Renal cortex interstitium (tissue), 11 donors: ENCODE results near the gene AKT3. TPM values are rescaled to one million over a fixed set of nuclear protein-coding genes. Genes with fewer than 3 reads are reported as not detected.
"Not testable (repeated sequence)": the region's sequence is repeated elsewhere in the genome, so short reads cannot be mapped to it uniquely, and the experiment has no call there.

Experiments
- DNase-seq, 11 donors: peaks; one replicate each; pipeline ENCODE4 v3.0.0-alpha.2; 2013; ENCODE audit warnings: low read depth in 9 of 11, low spot score in 4 of 11; ENCODE audit errors: extremely low read depth in 1 of 11
- polyA plus RNA-seq, 3 donors: library from polyadenylated mRNA; unstranded; fragments of 120-200 nt; gene quantifications; one replicate each; pipeline ENCODE4 v1.2.1, GENCODE V29; 2013; ENCODE audit not compliant: insufficient read length in 3 of 3

Gene AKT3
- polyA plus RNA-seq, 3 donors, result 20.9 to 31.9 (median 24.4) TPM

DNA sequence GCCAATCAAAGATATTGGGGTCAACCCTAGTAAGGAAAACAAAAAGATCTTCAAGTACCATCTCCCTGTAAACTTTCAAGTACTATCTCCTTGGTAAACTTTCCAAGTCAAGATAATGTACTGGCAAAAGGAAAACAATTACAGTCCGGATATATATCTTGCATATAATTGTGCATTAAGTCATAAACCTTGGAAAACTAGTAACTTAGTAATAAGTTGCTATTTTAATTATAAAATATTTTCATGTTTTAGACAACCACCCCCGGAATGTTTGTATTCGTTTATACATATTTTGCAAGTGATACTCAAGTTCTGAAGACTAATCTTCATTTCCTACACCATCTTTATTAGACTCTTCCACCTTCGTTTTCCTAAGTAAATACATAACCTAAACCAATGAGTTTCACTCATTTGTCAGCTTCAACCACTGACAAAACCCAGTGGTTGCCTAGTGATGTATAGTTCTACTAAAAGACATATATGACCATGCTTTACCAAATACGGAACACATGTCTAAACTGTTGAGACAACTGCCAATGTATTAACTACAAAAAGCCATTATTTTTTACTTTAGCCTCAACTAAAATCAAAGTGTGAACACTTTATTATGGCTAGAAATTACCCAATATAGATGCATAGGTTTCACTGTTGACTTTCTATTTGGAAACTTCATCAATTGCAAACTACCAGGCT, 1.7 kb downstream of the AKT3 start:
- no peak for DNase-seq

DNA sequence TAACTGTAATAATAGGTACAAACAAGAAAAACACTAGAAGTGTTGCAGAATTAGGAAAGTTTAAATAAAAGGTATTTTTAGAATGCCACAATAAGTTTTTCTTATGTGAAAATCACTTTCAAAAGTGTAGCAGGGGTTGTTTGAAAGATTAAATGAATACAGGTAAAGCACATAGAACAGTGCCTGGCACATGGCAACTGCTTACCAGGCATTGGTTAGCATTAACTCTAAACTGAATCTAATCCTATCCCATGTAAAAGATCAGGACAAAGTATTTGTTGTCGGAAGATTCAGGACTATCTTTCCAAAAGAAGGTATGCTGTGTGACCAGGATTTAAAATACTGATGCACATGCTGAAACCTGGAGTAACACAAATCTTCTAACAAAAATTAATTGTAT, 3.3 kb downstream of the AKT3 start:
- no peak for DNase-seq

DNA sequence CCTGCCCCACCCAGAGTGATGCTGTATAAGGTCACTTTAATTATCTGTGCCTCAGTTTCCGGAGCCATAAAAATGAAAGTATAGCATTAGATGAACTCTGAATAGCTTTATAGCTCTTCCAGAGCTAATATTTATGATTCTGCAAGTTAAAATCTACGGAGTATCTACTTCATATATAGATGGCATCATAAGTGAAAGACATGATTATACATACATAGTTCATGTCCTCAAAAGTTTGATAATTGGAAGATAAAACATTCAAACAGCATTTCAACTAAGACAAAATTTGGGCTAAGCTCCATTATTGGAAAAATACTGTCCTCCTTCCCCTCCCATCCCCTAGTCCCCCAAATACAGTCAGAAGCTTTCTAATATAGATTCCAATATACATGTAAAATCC, 4.2 kb downstream of the AKT3 start:
- no peak for DNase-seq

DNA sequence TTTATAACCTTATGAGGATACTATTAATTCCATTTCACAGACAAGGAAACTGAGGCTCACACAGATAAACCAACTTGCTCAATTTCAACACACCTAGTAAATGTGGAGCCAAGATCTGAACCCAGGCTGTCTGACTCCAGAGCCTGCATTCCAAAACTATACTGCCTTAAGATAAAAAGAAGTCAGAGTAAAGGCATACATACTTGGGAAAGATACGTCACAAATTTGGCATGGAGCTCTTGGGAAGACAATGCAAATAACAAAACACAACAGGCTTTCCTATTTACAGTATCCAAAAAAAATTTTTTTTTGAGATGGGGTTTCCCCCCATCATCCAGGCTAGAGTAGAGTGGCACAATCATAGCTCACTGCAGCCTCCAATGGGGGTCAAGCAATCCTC, 5.9 kb downstream of the AKT3 start:
- no peak for DNase-seq

DNA sequence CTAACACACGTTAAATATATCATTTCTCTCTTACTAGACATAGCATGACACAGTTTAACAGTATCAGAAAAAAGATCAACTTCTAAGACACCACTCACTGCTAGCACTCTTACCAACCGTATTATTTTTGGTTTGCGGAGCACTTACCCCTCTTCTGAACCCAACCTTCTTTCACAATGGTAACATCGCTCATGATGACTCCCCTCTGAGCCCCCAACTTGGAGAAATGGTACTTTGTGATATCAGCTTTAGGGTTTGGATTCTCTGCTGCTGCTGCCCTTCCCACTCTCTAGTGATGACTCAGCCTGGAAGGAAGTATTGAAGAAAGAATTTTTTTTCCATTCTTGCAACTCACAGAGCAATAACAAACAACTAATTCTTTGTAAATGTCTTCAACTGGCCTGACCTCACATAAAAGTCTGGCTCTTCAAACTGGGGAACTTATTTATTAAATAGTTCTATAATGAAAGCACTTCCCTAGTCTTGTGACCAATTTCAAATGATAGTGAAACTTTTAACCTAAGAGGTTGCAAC, 7.0 kb downstream of the AKT3 start:
- no peak for DNase-seq

DNA sequence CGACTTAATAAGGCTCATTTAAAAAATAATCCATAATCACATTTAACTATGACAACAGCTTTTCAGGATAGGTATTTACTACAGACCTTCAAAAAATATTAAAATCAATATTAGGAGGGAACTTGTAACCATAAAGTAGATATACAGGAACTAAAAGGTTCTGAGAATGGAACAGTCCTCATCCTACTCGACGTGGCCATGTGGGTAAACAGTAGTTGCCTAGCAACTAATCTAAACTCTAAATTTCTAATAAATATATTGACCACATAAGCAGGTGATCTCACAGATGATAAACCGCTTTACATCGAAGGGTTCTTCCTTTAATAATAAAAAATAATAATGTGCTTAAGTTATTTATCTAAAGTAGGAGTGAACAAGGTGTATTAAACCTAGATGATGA, 7.9 kb downstream of the AKT3 start:
- no peak for DNase-seq

DNA sequence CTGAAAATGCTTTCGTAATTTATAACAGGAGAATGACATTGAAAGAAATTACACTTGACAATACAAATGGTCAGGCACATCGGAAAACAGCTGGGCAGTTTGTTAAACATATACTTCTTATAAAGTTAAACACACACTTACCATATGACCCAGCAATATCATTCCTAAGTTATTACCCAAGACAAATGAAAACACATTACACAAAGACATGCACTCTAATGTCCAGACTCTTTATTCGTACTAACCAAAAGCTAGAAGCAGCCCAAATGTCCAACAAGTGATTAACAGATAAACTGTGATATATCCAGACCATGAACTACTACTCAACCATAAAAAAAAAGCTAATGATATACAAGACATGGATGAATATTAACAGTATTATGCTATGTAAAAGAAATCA, 8.5 kb downstream of the AKT3 start:
- no peak for DNase-seq

DNA sequence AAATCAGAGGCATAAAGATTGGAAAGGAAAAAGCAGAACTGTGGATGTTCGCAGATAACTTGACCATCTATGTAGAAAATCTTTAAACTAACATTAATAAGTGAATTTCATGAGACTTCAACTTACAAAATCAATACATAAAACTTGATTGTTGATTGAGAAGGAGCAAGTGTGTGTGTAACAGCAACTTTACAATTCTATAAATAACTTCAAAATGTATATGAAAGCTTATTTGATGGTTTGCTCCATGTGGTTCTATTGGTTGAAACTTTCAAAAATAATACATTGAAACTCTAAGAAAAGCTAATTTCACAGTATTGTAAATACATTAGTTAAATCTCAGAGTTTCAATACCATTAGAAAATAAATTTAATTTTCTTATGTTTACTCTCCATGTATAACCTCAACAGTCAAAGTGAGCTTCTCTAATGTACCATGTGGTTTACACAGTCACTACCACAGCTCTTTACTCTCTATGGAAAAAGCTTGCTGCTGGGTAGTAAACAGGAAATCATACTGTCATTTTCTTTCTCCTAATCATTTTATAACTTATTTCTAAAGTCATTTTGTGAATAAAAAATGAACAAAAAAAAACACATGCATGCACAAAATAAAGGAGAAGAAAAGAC, 12.0 kb downstream of the AKT3 start:
- no peak for DNase-seq

DNA sequence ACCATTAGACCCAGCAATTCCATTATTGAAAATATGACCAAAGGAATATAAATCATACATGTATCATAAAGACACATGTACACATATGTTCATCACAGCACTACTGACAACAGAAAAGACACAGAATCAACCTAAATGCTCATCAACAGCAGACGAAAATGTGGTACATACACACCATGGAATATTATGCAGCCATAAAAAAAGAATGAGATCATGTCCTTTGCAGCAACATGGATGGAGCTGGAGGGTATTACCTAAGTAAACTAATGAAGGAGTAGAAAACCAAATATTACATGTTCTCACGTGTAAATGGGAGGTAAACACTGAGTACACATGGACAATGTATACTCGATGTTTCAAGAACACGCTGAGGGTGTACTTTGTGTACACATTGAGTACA, 15.9 kb downstream of the AKT3 start:
- DNase-seq, result no peak

DNA sequence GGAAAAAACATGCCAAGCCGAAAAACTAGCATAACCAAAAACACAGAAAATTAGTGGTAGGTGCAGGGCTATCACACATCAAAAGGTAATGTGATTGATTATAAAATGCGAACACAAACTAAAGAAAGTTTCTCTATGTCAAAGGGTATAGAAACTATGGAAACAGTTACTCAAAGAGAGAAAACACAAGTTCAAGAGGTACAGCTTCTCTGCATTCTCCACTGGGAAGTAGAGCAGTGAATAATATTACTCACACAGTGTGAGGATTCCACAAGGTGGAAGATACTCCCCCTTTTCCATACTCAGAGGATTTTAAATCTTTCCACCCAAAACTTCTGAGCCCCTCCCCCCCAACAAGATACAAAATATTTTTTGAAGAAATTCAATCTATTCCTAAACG, 18.6 kb downstream of the AKT3 start:
- DNase-seq, result no peak

DNA sequence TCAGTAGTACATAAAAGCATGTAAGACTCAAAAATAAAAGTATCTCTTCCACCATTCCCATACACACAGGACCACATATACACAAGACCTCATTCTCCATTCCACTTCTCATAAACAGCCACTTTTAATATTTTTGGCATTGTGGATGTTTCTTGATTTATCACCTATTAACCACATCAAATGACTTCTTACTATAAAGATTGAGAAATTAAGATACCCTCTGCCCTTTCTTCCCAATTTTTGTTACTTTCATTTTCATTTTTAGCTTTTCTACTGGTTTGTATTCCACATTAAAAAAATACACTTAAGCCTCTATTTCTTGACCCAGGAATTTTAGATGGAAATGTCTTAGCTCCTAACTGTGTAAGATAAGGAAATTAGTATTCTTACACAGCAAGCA, 22.8 kb downstream of the AKT3 start:
- no peak for DNase-seq

DNA sequence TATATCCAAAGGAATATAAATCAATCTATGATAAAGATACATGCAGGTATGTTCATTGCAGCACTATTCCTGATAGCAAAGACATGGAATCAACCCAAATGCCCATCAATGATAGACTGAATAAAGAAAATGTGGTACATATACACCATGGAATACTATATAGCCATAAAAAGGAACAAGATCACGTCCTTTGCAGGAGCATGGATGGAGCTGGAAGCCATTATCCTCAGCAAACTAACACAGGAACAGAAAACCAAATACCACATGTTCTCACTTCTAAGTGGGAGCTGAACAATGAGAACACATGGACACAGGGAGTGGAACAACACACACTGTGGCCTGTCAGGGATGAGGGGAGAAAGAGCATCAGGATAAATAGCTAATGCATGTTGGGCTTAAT, 25.1 kb downstream of the AKT3 start:
- not testable (repeated sequence) for DNase-seq

DNA sequence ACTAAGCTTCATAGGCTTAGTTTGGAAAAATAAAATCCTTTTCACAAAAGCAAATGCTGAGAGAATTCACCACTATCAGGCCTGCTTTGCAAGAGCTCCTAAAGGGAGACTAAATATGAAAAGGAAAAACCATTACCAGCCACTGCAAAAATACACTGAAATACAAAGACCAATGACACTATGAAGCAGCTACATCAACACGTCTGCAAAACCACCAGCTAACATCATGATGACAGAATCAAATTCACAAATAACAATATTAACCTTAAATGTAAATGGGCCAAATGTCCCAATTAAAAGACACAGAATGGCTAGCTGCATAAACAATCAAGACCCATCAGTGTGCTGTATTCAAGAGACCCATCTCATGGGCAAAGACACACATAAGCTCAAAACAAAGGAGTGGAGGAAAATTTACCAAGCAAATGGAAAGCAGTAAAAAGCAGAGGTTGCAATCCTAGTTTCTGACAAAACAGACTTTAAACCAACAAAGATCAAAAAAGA, 28.8 kb downstream of the AKT3 start:
- no peak for DNase-seq

DNA sequence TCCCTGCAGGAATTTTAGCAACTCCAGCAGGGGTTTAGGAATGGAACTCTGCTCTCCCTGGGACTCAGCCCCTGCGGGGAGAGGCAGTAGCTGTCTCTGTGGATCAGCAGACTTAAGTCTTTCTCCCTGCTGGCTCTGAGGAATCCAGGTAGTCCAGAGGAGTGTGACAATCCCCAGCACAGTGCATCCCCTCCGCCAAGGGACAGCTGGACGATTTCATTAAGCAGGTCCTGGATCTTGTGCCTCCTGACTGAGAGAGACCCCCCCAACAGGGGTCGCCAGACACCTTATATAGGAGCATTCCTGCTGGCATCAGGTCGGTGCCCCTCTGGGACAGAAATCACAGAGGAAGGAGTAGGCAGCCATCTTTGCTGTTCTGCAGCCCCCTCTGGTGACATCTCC, 30.6 kb downstream of the AKT3 start:
- no peak for DNase-seq

DNA sequence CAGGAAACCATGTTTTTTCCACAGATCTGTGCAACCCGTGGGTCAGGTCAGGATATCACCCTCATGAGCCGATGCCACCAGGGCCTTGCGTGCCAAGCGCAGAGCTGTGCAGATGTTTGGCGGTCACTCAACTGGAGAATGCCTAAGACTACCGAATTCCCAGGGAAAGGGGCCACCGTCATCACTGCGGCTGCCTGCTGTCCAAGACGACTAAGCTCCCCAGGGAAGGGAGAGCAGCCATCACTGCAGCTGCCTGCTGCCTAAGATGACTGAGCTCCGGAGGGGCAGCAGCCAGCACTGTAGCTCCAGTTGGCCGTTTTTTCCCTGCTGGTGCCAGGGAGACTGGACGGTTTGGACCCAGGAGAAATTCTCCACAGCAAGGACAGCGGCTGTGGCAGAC, 31.1 kb downstream of the AKT3 start:
- DNase-seq, result no peak

DNA sequence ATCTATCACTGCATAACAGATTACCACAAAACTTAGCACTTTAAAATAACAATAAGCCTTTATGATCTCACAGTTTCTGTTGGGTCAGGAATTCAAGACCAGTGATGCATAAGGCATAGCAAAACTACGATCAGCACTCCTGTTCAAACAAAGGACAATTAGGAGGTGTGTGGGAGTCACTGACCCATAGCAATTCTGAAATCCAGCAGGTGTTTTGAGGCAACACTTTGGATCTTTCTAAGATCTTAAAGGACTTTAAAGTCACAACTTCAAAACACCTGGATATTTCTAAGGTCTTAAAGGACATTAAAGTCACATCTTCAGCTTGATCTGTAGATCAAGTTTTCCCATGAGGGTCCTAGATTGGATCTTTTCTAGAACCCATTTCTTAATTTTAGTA, 35.3 kb downstream of the AKT3 start:
- no peak for DNase-seq

DNA sequence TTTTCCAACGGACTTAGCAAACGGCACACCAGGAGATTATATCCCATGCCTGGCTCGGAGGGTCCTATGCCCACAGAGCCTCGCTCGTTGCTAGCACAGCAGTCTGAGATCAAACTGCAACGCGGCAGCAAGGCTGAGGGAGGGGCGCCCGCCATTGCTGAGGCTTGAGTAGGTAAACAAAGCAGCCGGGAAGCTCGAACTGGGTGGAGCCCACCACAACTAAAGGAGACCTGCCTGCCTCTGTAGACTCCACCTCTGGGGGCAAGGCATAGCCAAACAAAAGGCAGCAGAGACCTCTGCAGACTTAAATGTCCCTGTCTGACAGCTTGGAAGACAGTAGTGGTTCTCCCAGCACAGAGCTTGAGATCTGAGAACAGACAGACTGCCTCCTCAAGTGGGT, 42.7 kb downstream of the AKT3 start:
- DNase-seq, result not testable (repeated sequence)

DNA sequence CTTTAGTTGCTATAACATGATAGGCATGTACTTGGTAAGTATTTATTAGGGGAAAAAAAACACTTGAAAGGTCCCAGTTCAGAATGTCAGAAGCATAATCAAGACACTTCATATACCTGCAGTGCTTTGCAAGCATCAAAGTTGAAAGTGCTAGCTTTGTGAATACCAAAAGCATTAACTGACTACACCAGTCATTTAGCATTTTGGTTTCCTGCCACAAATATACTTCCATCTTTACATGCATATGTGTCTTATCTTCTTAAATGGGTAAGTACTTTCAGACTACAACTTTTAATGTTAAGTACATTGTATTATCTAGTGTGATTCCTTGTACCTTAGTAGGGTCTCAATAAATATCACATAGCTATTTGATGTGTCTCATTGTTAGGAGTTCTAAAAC, 43.7 kb downstream of the AKT3 start:
- DNase-seq, result no peak

DNA sequence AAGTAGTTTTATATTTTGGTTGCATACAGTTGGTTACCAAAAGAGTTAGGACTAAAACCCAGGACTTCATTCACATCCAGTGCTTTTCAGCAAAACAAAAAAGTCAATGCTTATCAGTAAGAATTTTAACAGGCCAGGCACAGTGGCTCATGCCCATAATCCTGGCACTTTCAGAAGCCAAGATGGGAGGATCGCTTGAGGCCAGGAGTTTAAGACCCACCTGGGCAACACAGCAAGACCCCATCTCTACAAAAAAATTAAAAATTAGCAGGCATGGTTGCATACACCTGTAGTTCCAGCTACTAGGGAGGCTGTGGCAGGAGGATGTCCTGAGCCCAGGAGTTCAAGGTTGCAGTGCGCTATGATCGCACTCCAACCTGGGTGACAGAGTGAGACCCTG, 47.3 kb downstream of the AKT3 start:
- DNase-seq, result no peak

DNA sequence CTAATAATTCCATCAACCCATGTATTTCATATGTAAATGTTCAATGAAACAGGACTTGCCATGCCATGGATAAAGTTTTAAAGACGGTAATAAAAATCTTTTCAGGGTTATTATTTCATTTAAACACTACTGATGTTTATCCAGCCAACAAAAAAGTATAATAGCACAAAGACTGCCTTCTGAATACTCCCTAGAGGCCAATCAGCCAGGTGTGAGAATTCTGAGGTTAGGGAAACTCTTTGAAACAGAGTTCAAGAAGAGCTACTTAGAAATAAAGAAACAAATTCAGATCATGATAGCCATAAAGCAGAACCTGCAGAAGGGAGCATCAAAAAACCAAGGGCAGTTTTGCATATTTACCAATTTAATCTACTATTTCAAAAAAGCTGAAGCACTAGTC, 48.7 kb downstream of the AKT3 start:
- DNase-seq, result no peak

DNA sequence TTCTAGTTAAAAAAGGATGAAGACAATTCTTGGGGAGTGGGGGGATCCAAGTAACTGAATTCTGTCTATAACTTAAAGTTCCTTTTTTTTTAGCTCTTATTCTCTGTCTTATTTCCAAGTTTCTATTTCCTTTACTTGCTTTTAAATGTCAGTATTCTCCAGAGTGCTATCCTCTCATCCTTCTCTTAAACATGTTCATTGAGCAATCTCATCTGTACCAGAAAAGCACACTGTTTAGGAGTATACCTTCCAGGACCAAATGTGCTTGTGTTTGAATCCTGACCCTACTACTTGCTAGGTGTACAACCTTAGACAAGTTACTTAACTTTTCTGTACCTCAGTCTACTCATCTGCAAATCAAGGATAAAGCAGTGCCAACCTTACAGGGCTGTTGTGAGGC, 50.1 kb downstream of the AKT3 start:
- no peak for DNase-seq
